Measurements from ENCODE around the gene HLA-DRA. TPM values are rescaled to one million over a fixed set of nuclear protein-coding genes. Genes with fewer than 3 reads are reported as not detected.

HLA-DRA gene
- total and polyA plus RNA-seq, 2 donors from 2014 or later, result 489 to 607 TPM

- Histone ChIP-seq H3K9me3 (ENCODE audit: control insufficient read depth in 2 of 3, insufficient read depth in 1 of 3, low read length in 3 of 3) (no peaks in the 10 kb centered on the region), H3K27me3 (ENCODE audit: control insufficient read depth, insufficient read depth, low read length) (no peaks in the 10 kb centered on the region), H3K9ac (ENCODE audit: low read length in 3 of 3) (no peak overlapping the region), H3K36me3 (ENCODE audit: control insufficient read depth in 2 of 3, insufficient read depth in 3 of 3, low read length in 3 of 3) (no peaks in the 10 kb centered on the region), H3K27ac (ENCODE audit: low read depth in 2 of 2, low read length in 2 of 2) (no peak overlapping the region), H3K4me3 (ENCODE audit: low read length in 3 of 3) (no peak overlapping the region), H3K4me1 (ENCODE audit: control insufficient read depth in 2 of 3, insufficient read depth in 2 of 3, low read depth in 1 of 3, low read length in 3 of 3) (no peaks in the 10 kb centered on the region)
- no peak for TF ChIP-seq CTCF (IDR thresholded peaks at IDR 0.05; ENCODE audit: borderline replicate concordance, extremely low read depth, insufficient read depth)
- FAIRE-seq (no peak), DNase-seq (no peak)
- intact Hi-C loops (cut with DNase I), result no loop called here
Observed at GRCh38 chr6:32426338-32426737, 13.3 kb upstream of the HLA-DRA start.

- Histone ChIP-seq H3K4me3 (ENCODE audit: low read length in 3 of 3) (no peak overlapping the region), H3K4me1 (ENCODE audit: control insufficient read depth in 2 of 3, insufficient read depth in 2 of 3, low read depth in 1 of 3, low read length in 3 of 3) (no peaks in the 10 kb centered on the region), H3K27me3 (ENCODE audit: control insufficient read depth, insufficient read depth, low read length) (no peaks in the 10 kb centered on the region), H3K27ac (ENCODE audit: low read depth in 2 of 2, low read length in 2 of 2) (no peak overlapping the region), H3K9me3 (ENCODE audit: control insufficient read depth in 2 of 3, insufficient read depth in 1 of 3, low read length in 3 of 3) (no peaks in the 10 kb centered on the region), H3K36me3 (ENCODE audit: control insufficient read depth in 2 of 3, insufficient read depth in 3 of 3, low read length in 3 of 3) (no peaks in the 10 kb centered on the region), H3K9ac (ENCODE audit: low read length in 3 of 3) (no peak overlapping the region)
- no peak for FAIRE-seq
- intact Hi-C loops (cut with DNase I), result no loop called here
- DNase-seq, result no peak
- TF ChIP-seq CTCF (IDR thresholded peaks at IDR 0.05; ENCODE audit: borderline replicate concordance, extremely low read depth, insufficient read depth), result no peak
Observed at GRCh38 chr6:32427218-32427617, 12.5 kb upstream of the HLA-DRA start.

- H3K36me3 ChIP-seq (ENCODE audit: control insufficient read depth in 2 of 3, insufficient read depth in 3 of 3, low read length in 3 of 3), result no peaks in the 10 kb centered on the region
- no peak overlapping the region for H3K27ac ChIP-seq (ENCODE audit: low read depth in 2 of 2, low read length in 2 of 2)
- no peaks in the 10 kb centered on the region for H3K27me3 ChIP-seq (ENCODE audit: control insufficient read depth, insufficient read depth, low read length)
- TF ChIP-seq CTCF (IDR thresholded peaks at IDR 0.05; ENCODE audit: borderline replicate concordance, extremely low read depth, insufficient read depth), result no peak
- FAIRE-seq, result no peak
- H3K4me3 ChIP-seq (ENCODE audit: low read length in 3 of 3), result no peak overlapping the region
- intact Hi-C loops (cut with DNase I), result no loop called here
- no peaks in the 10 kb centered on the region for H3K9me3 ChIP-seq (ENCODE audit: control insufficient read depth in 2 of 3, insufficient read depth in 1 of 3, low read length in 3 of 3)
- H3K9ac ChIP-seq (ENCODE audit: low read length in 3 of 3), result no peak overlapping the region
- no peak for DNase-seq
- no peaks in the 10 kb centered on the region for H3K4me1 ChIP-seq (ENCODE audit: control insufficient read depth in 2 of 3, insufficient read depth in 2 of 3, low read depth in 1 of 3, low read length in 3 of 3)
Observed at GRCh38 chr6:32427934-32428474, 11.7 kb upstream of the HLA-DRA start.

GRCh38 chr6:32430179-32430578 is 9.5 kb upstream of the HLA-DRA start:
- H3K36me3 ChIP-seq (ENCODE audit: control insufficient read depth in 2 of 3, insufficient read depth in 3 of 3, low read length in 3 of 3), result no peaks in the 10 kb centered on the region
- intact Hi-C loops (cut with DNase I), result no loop called here
- H3K4me1 ChIP-seq (ENCODE audit: control insufficient read depth in 2 of 3, insufficient read depth in 2 of 3, low read depth in 1 of 3, low read length in 3 of 3), result no peaks in the 10 kb centered on the region
- H3K27me3 ChIP-seq (ENCODE audit: control insufficient read depth, insufficient read depth, low read length), result no peaks in the 10 kb centered on the region
- FAIRE-seq (no peak), DNase-seq (no peak)
- H3K9me3 ChIP-seq (ENCODE audit: control insufficient read depth in 2 of 3, insufficient read depth in 1 of 3, low read length in 3 of 3), result no peaks in the 10 kb centered on the region
- TF ChIP-seq CTCF (IDR thresholded peaks at IDR 0.05; ENCODE audit: borderline replicate concordance, extremely low read depth, insufficient read depth), result no peak
- no peak overlapping the region for H3K27ac ChIP-seq (ENCODE audit: low read depth in 2 of 2, low read length in 2 of 2)
- H3K4me3 ChIP-seq (ENCODE audit: low read length in 3 of 3), result no peak overlapping the region
- no peak overlapping the region for H3K9ac ChIP-seq (ENCODE audit: low read length in 3 of 3)
